Right lobe of liver (tissue), 6 donors: ENCODE measurements around the gene MLLT1. TPM values are rescaled to one million over a fixed set of nuclear protein-coding genes. Genes with fewer than 3 reads are reported as not detected.

Experiments
- ATAC-seq, 4 donors: fragments of 200-7000 bp; cut with Tn5 transposase; one replicate each; pipeline ENCODE4 v1.9.1; 2020; ENCODE audit warnings: mild to moderate bottlenecking in 4 of 4, moderate library complexity in 4 of 4
- DNase-seq, 3 donors: peaks; one replicate each; pipeline ENCODE4 v3.0.0-alpha.2; 2020
- H3K27ac ChIP-seq, 3 donors: fragments of 200-600 bp; one replicate each; pipeline ENCODE4 v1.8.0; 2022
- H3K27me3 ChIP-seq, 2 donors: fragments of 200-600 bp; one replicate each; pipeline ENCODE4 v1.8.0; 2022
- H3K36me3 ChIP-seq, 4 donors: fragments of 200-600 bp; sonication (generic) in 1 of 4; one replicate each; pipeline versions ENCODE4 v1.5.1 to v1.8.0; 2017 to 2022; ENCODE audit warnings: control low read depth in 1 of 4
- H3K4me1 ChIP-seq, 4 donors: fragments of 200-600 bp; sonication (generic) in 1 of 4; one replicate each; pipeline versions ENCODE4 v1.5.1 to v1.8.0; 2017 to 2022; ENCODE audit warnings: control low read depth in 1 of 4
- H3K4me3 ChIP-seq, 3 donors: fragments of 200-600 bp; one replicate each; pipeline ENCODE4 v1.8.0; 2022
- H3K9me3 ChIP-seq, 4 donors: fragments of 200-600 bp; sonication (generic) in 1 of 4; one replicate each; pipeline versions ENCODE4 v1.5.1 to v1.8.0; 2017 to 2022; ENCODE audit warnings: control low read depth in 1 of 4
- CTCF ChIP-seq, 4 donors: fragments of 200-600 bp in 3 of 4; fragments of 450-650 bp in 1 of 4; IDR thresholded peaks; one replicate each; pipeline versions ENCODE4 v1.5.1 to v1.8.0; 2016 to 2022; ENCODE audit warnings: antibody characterized with exemption in 4 of 4, mild to moderate bottlenecking in 2 of 4
- POLR2A ChIP-seq: fragments of 450-650 bp; IDR thresholded peaks from one replicate; pipeline ENCODE4 v1.6.1; 2017; ENCODE audit warnings: antibody characterized with exemption, mild to moderate bottlenecking
- WGBS: methylation state at CpG from one replicate; pipeline ENCODE4 v1.1.6; 2018; ENCODE audit warnings: low coverage, low lambda C conversion rate; ENCODE audit not compliant: insufficient coverage; ENCODE audit errors: missing lambda C conversion rate; 5-methylcytosine and 5-hydroxymethylcytosine counted together
- intact Hi-C, 2 donors: fragments of 100-400 bp; cut with DNase I; formaldehyde crosslinking; loops; one replicate each; pipeline versions ENCODE4 v1.11.2 to v1.14.1; 2022
- total RNA-seq, 6 experiments: library from RNA; depleted of rRNA in 2 of 6; stranded (reverse); fragments of >200 nt in 2 of 6; fragmentation: NEBNext Ultra II Directional in 3 of 6; extraction: Animal tissue kit (Norgen Biotek cat#: 25700) in 3 of 6; gene quantifications; one replicate each; pipeline versions ENCODE4 v1.1.0 to v1.2.4, GENCODE V29; 2016 to 2023
- donor health status: DM: no; HTN: yes; CAD: no.
- donor health status: DM: no; HTN: no; CAD: no.
- donor health status: DM: no; HTN: no; CAD: no.
- donor health status: DM: no; HTN: yes; CAD: no.
- donor health status: DM: no; HTN: yes; CAD: no.

The MLLT1 gene
- total RNA-seq, 6 experiments from 2014 or later, result 11.3 to 24.3 (median 15.3) TPM

DNA sequence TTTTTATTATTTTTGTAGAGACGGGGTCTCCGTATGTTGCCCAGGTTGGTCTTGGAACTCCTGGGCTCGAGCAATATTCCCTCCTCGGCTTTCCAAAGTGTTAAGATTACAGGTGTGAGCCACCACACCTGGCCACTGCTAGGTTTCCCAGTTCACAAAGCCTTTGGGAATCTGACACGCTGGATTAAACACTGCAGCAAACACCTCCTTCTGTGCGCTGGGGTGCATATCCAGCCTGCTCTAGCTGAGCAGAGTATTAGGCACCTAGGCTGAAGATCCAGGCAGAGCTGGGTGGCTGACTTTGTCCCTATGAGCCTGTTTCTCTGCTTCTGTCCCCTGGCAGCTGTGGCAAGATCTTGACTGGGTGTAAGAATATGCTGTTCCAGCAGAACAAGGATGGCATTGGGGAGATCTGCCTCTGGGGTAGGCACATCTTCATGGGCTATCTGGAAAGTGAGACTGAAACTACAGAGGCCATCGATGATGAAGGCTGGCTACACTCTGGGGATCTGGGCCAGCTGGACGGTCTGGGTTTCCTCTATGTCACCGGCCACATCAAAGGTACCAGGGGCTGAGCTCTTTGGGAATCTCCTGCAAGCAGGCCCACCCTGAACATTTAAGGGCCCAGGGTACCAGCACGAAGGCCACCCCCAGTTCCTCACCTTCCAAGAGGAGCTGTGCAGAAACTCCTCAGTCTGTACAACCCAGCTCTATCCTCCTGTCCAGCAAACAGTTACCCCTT lies 94.5 kb downstream of the MLLT1 start:
- intact Hi-C loops, result no loop called here
- ATAC-seq (peak in 1 of 4 donors; percentile 28), DNase-seq (peak in 1 of 3 donors; percentile 15)
- WGBS, result 48% methylated on average over 6 of the region's 10 CpGs
- H3K27ac ChIP-seq, result no peak overlapping the region
- H3K27me3 ChIP-seq, result no peaks in the 10 kb centered on the region
- no peaks in the 10 kb centered on the region for H3K36me3 ChIP-seq
- TF ChIP-seq CTCF (IDR thresholded peaks at IDR 0.05) (no peak), POLR2A (no peak)
- H3K4me3 ChIP-seq, result no peak overlapping the region
- no peaks in the 10 kb centered on the region for H3K9me3 ChIP-seq
- H3K4me1 ChIP-seq, result no peaks in the 10 kb centered on the region

DNA sequence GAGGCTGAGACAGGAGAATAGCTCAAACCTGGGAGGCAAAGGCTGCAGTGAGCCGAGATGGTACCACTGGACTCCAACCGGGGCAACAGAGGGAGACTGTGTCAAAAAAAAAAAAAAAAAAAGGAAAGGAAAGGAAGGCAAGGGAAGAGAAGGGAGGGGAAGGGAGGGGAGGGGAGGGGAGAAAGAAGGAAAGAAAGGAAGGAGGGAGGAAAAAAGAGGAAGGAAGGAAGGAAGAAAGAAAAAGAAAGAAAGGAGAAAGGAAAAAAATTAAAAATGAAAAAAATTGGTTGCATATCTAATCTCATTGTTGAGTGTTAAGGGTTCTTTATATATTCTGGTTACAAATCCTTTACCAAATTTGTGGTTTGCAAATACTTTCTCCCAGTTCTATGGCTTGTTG lies 98.7 kb downstream of the MLLT1 start:
- H3K9me3 ChIP-seq, result no peaks in the 10 kb centered on the region
- no peak overlapping the region for H3K4me3 ChIP-seq
- H3K4me1 ChIP-seq, result no peaks in the 10 kb centered on the region
- ATAC-seq, result no peak
- DNase-seq, result no peak
- no peak for TF ChIP-seq POLR2A
- TF ChIP-seq CTCF (IDR thresholded peaks at IDR 0.05), result no peak
- no peaks in the 10 kb centered on the region for H3K27me3 ChIP-seq
- H3K27ac ChIP-seq, result no peak overlapping the region
- WGBS, result 83% methylated on average over 2 of the region's 2 CpGs
- intact Hi-C loops, result no loop called here
- no peaks in the 10 kb centered on the region for H3K36me3 ChIP-seq

GRCh38 chr19:6173190-6173589 lies 106.6 kb downstream of the MLLT1 start:
- no peak for TF ChIP-seq POLR2A
- no peak for TF ChIP-seq CTCF (IDR thresholded peaks at IDR 0.05)
- Histone ChIP-seq H3K27ac (no peak overlapping the region), H3K4me3 (no peak overlapping the region), H3K27me3 (no peaks in the 10 kb centered on the region), H3K36me3 (no peaks in the 10 kb centered on the region), H3K9me3 (no peaks in the 10 kb centered on the region), H3K4me1 (no peaks in the 10 kb centered on the region)
- intact Hi-C loops, result no loop called here
- 70% methylated on average over 4 of the region's 5 CpGs for WGBS
- no peak for DNase-seq
- ATAC-seq, result no peak

GRCh38 chr19:6172074-6172863 lies 107.5 kb downstream of the MLLT1 start:
- no peaks in the 10 kb centered on the region for H3K9me3 ChIP-seq
- ATAC-seq, result no peak
- no peaks in the 10 kb centered on the region for H3K4me1 ChIP-seq
- DNase-seq, result no peak
- H3K36me3 ChIP-seq, result no peaks in the 10 kb centered on the region
- intact Hi-C loops, result no loop called here
- no peak overlapping the region for H3K27ac ChIP-seq
- WGBS, result no CpG with 5 or more reads among the region's 3 CpGs
- TF ChIP-seq POLR2A, result no peak
- no peak for TF ChIP-seq CTCF (IDR thresholded peaks at IDR 0.05)
- H3K27me3 ChIP-seq, result no peaks in the 10 kb centered on the region
- H3K4me3 ChIP-seq, result no peak overlapping the region
